ENCODE measurements around the gene LBHD2.
A peak's percentile ranks its signal among the peaks of the same experiment; 100 is the strongest.

Gene LBHD2

GRCh38 chr14:103090481-103091020 lies 6.5 kb downstream of the LBHD2 start:
- no peak for DNase-seq (ENCODE audit: low read depth, low spot score)

GRCh38 chr14:103091041-103091882 lies 7.3 kb downstream of the LBHD2 start:
- DNase-seq (ENCODE audit: low read depth, low spot score): no peak

GRCh38 chr14:103091883-103092222 lies 7.8 kb downstream of the LBHD2 start:
- no peak for DNase-seq (ENCODE audit: low read depth, low spot score)

- DNase-seq (ENCODE audit: low read depth, low spot score): no peak
Measured at GRCh38 chr14:103093856-103094405, 9.9 kb downstream of the LBHD2 start.

- DNase-seq (ENCODE audit: low read depth, low spot score): no peak
Measured at GRCh38 chr14:103094406-103095209, 10.6 kb downstream of the LBHD2 start, which contains the start of gene EXOC3L4. Gene EXOC3L4 (plus strand): TSS chr14:103094725. CDS start chr14:103100220, 5,495 bp downstream.

GRCh38 chr14:103095210-103095778 lies 11.3 kb downstream of the LBHD2 start:
- no peak for DNase-seq (ENCODE audit: low read depth, low spot score)

GRCh38 chr14:103096387-103096786 lies 12.4 kb downstream of the LBHD2 start:
- DNase-seq (ENCODE audit: low read depth, low spot score): no peak

- DNase-seq (ENCODE audit: low read depth, low spot score): no peak
Measured at GRCh38 chr14:103097244-103097993, 13.4 kb downstream of the LBHD2 start.

GRCh38 chr14:103097994-103098957 lies 14.3 kb downstream of the LBHD2 start:
- no peak for DNase-seq (ENCODE audit: low read depth, low spot score)

GRCh38 chr14:103099081-103099732 lies 15.2 kb downstream of the LBHD2 start:
- no peak for DNase-seq (ENCODE audit: low read depth, low spot score)

GRCh38 chr14:103099733-103100280 lies 15.8 kb downstream of the LBHD2 start:
- DNase-seq (ENCODE audit: low read depth, low spot score): no peak

- DNase-seq (ENCODE audit: low read depth, low spot score): peak; percentile 61
Measured at GRCh38 chr14:103100281-103101121, 16.5 kb downstream of the LBHD2 start.

GRCh38 chr14:103101257-103101962 lies 17.4 kb downstream of the LBHD2 start:
- DNase-seq (ENCODE audit: low read depth, low spot score): no peak

- peak; percentile 59 for DNase-seq (ENCODE audit: low read depth, low spot score)
Measured at GRCh38 chr14:103101963-103102688, 18.1 kb downstream of the LBHD2 start.

- no peak for DNase-seq (ENCODE audit: low read depth, low spot score)
Measured at GRCh38 chr14:103102689-103103260, 18.8 kb downstream of the LBHD2 start.

Data from ELF-1 (cell line).